Measurements from ENCODE around the gene UBE3A.

DNA sequence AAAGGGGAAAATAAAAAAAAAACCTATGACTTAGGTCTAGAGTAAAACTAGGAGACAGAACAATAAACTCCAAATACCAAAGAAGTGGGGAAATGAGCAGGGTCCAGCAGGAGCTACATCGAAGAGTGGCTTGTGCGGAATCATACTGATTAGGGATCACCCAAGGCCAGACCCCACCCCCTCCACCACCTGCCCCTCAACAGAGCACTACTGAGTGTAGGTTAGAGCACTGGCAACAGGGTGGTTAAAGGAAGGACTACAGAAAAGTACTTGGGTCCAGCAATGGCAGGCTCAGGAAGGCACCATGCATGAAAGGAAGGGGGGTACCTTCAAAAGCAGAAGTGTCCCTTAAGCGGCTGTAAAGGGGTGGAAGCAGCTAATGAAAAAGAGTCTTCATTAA lies 96.2 kb downstream of the UBE3A start:
- TF ChIP-seq, protein P1, sequence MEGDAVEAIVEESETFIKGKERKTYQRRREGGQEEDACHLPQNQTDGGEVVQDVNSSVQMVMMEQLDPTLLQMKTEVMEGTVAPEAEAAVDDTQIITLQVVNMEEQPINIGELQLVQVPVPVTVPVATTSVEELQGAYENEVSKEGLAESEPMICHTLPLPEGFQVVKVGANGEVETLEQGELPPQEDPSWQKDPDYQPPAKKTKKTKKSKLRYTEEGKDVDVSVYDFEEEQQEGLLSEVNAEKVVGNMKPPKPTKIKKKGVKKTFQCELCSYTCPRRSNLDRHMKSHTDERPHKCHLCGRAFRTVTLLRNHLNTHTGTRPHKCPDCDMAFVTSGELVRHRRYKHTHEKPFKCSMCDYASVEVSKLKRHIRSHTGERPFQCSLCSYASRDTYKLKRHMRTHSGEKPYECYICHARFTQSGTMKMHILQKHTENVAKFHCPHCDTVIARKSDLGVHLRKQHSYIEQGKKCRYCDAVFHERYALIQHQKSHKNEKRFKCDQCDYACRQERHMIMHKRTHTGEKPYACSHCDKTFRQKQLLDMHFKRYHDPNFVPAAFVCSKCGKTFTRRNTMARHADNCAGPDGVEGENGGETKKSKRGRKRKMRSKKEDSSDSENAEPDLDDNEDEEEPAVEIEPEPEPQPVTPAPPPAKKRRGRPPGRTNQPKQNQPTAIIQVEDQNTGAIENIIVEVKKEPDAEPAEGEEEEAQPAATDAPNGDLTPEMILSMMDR (IDR thresholded peaks at IDR 0.05; ENCODE audit: insufficient read depth, low read length, poor library complexity, severe bottlenecking): no peak
- TF ChIP-seq EZH2phosphoT487 (conservative IDR thresholded peaks at IDR 0.05; ENCODE audit: low read length): no peak
